Astrocyte of the cerebellum (primary cell): Measurements from ENCODE around the gene DNM3.

ENCODE experiments used
- DNase-seq: peaks from one replicate; pipeline ENCODE4 v3.0.0-alpha.2; 2011; ENCODE audit warnings: low read depth
- H3K4me3 ChIP-seq: 2 replicates; pipeline ENCODE4 v1.5.1; 2011; ENCODE audit warnings: mild to moderate bottlenecking, low read depth, low read length, moderate library complexity
- in situ Hi-C: cut with HindIII; loops from 2 replicates; pipeline ENCODE4 v1.10.0; 2017; ENCODE audit warnings: low sequenced_read_pairs
- TF ChIP-seq, protein P1 (sequence below): IDR thresholded peaks from 2 replicates; pipeline ENCODE4 v1.5.1; 2012; ENCODE audit warnings: low read length, low read depth, moderate library complexity, mild to moderate bottlenecking; ENCODE audit errors: missing control alignments

DNM3 gene

DNA sequence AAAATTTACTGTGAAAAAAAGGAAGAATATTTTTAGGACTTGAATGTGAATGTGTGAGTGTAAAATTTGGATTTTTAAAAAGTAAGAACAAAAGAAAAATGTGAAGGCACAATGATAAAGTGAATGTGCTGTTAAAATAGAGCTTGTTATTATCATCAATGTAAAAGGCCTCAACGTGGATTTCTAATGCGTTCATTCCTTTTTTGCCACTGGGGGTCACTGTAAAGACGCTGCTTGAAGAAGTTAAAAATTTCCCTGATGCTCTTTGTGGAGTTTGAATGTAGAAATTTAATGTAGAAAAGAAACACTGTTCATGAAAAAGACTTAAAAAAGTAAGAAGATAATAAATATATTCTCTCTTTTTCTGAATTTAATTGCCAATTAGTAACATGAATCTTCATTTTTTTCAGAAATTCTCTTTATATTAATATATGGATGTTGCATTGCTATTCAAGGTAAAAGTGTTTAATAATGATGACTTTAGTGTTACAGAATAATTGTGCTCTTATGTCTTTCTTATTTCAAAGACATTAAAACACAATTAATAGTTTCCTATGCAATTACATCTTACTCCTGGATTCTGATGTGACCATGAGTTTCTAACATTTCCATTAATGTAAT is 161.5 kb downstream of the DNM3 start:
- peak; percentile 55 for DNase-seq
- in situ Hi-C loops = loop anchor here (5.0 kb wide), 1 partner anchor 399 kb away; no protein-coding TSS in a partner anchor
- no peak overlapping the region for H3K4me3 ChIP-seq
- TF ChIP-seq, protein P1, sequence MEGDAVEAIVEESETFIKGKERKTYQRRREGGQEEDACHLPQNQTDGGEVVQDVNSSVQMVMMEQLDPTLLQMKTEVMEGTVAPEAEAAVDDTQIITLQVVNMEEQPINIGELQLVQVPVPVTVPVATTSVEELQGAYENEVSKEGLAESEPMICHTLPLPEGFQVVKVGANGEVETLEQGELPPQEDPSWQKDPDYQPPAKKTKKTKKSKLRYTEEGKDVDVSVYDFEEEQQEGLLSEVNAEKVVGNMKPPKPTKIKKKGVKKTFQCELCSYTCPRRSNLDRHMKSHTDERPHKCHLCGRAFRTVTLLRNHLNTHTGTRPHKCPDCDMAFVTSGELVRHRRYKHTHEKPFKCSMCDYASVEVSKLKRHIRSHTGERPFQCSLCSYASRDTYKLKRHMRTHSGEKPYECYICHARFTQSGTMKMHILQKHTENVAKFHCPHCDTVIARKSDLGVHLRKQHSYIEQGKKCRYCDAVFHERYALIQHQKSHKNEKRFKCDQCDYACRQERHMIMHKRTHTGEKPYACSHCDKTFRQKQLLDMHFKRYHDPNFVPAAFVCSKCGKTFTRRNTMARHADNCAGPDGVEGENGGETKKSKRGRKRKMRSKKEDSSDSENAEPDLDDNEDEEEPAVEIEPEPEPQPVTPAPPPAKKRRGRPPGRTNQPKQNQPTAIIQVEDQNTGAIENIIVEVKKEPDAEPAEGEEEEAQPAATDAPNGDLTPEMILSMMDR = peak; percentile 78

DNA sequence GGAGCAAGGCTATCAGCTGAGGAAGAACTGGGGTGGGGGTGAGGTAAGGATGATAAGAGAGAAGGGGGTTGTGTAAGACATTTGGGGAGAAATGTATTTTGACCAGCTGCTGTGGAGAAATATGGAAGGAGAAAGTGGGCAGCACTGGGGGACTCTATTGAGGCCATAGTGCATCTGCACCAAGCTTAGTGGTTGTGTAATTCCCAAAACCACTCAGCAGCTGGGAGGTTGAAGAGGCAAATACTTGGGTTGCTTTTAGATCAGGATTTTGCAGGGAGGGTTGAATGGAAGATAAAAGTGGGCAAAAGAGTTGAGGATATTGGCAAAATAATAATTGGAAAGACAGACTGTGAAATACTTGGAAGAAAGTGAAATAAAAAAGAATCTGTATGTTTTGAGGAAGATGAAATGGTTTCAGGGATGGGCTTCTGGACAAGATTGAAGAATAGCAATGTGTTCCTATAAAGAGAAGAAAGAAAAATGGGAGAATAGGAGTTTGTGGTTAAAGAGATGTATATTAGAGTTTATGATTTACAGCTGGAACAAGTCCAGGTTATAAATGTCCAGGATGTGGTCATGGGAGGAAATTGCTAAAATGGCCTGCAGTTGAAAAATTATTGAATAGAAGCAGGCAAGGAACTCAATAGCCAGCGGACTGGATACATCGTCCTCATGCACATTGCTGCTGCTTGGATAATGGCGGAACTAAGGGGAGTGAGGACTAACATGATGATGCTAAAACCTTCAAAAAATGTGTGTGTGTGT is 162.7 kb downstream of the DNM3 start:
- in situ Hi-C loops = loop anchor here (5.0 kb wide), 1 partner anchor 398 kb away; no protein-coding TSS in a partner anchor

DNA sequence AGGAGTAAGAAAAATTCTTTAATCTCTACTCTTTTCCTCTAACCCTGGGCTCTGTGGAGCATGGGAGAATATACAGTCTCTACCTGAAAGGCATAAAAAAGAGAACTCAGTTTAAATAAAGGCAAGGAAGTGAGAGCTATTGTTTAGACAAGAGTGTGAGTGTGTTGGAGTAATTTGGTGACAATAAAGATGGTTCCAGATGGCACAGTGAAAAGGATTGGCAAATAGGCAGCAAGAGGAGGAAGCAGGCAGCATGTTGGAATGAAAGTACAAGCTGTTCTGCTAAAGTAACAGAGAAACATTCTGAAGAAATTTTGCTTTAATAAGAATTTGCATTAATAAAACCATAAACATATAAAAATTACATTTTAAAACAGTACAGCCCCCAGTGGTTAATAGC is 163.4 kb downstream of the DNM3 start:
- DNase-seq = no peak
- TF ChIP-seq, protein P1 = no peak
- no peak overlapping the region for H3K4me3 ChIP-seq
- in situ Hi-C loops = loop anchor here (5.0 kb wide), 1 partner anchor 398 kb away; no protein-coding TSS in a partner anchor

More for the DNA sequence above, 162.7 kb downstream of the DNM3 start:
- TF ChIP-seq, protein P1 = no peak
- no peak overlapping the region for H3K4me3 ChIP-seq
- no peak for DNase-seq

DNA sequence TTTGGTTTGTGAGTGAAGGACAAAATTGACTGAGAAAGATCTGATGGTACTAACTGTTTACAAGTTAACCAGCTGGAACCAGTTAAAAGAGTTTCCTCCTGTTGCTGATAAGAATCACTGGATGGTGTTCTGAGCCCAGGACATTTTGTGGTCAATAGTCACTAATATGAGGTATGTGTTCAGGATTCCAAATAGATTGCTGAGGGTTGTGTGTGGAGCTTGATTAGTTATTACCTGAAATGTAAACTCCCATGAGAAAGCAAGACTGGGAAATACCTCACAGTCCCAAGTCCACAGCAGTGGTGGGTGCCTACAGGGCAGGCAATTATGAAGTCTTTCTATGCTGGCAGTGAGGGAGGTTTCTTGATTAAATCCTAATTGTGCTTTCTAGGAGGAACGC is 164.6 kb downstream of the DNM3 start:
- in situ Hi-C loops = no loop called here
- TF ChIP-seq, protein P1 = no peak
- H3K4me3 ChIP-seq = no peak overlapping the region
- DNase-seq = peak; percentile 22

DNA sequence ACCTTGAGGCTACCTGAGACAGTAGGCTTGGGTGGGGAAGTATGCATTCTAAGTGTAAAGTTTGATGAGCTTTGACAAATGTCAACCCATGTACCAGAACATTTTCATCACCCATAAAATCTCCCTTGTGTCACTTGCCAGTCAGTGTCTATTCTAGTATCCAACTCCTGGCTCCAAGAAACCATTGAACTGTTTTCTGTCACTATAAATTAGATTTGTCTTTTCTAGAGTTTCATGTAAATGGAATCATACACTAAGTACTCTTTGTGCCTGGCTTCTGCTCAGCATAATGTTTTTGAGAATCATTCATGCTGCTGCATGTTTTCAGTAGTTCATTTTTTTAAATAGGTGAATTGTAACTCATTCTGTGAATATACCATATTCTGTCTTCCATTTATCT is 165.4 kb downstream of the DNM3 start:
- no peak for DNase-seq
- in situ Hi-C loops = no loop called here
- TF ChIP-seq, protein P1 = no peak
- H3K4me3 ChIP-seq = no peak overlapping the region

DNA sequence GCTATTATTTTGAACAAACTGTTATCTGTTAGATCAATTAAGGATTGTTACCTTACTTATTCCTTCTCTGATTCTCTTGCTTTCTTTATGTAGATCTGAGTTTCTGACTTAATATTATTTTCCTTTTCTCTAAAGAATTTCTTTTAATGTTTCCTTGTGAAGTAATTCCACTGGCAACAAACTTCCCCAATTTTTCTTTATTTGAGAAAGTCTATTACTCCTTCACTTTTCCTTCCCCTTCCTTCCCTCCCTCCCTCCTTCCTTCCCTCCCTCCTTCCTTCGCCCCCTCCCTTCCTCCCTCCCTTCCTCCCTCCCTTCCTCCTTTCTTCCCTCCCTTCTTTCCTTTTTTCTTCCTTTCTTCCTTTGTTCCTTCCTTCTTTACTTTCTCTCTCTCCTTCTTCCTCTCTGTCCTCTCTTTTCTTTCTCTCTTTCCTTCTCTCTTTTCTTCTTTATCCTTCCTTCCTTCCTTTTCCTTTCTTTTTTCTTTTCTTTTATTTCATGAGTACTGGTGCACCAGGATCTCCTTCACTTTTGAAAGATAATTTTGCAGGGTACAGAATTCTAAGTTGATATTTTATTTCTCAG is 177.5 kb downstream of the DNM3 start:
- TF ChIP-seq, protein P1 = no peak
- no peak for DNase-seq
- H3K4me3 ChIP-seq = no peak overlapping the region
- in situ Hi-C loops = no loop called here
